ENCODE data around the gene FBRS. TPM values are rescaled to one million over a fixed set of nuclear protein-coding genes. Genes with fewer than 3 reads are reported as not detected.

FBRS gene
- total and polyA plus RNA-seq, 2 of the 13 experiments (the other 11 are each of a cell fraction or from before 2014, with no cell fraction given): 13.7 to 16.2 TPM

DNA sequence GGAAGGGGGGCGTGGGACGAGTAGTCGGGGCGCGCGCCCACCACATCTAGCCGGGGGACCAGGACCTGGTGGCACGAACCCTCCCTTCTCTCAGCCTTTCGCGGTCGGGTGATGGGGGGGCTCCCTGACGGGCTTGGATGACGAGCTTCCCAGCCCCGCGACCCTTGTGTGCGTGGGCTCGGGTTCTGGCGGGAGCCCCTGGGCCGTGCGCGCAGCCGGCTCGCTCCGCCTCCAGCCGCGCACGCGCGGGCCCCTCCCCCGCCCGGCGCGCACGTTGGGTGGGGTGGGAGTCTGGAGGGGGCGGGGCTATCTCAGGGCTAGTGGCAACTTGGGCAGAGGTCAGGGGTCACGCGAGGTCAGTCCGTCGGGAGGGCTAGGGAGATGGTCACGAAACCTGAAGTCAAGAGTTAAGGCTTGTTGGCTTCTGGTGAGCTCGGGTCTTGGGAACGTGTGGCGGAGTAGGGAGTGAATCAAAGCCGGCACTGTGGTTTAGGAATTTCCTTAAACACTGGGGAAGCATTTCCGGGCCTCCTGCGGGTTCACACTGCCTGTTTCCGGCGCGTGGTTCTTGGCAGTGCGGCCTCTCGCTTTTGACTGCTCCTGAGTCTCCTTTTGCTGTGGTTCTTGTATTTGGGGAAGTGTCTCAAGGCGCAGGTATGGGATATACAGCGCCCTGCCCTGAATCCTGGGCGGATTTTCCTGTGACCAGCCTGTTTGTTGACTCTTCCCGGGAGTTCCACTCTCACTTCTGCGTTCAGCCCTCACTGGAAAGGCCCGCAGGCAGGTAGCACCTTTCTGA lies 40.8 kb downstream of the FBRS start, which contains the start of gene SRCAP (continued):
- TF ChIP-seq, protein P1, sequence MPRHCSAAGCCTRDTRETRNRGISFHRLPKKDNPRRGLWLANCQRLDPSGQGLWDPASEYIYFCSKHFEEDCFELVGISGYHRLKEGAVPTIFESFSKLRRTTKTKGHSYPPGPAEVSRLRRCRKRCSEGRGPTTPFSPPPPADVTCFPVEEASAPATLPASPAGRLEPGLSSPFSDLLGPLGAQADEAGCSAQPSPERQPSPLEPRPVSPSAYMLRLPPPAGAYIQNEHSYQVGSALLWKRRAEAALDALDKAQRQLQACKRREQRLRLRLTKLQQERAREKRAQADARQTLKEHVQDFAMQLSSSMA (CRISPR knock-in tag; IDR thresholded peaks at IDR 0.05): no peak
- TF ChIP-seq, protein P2, sequence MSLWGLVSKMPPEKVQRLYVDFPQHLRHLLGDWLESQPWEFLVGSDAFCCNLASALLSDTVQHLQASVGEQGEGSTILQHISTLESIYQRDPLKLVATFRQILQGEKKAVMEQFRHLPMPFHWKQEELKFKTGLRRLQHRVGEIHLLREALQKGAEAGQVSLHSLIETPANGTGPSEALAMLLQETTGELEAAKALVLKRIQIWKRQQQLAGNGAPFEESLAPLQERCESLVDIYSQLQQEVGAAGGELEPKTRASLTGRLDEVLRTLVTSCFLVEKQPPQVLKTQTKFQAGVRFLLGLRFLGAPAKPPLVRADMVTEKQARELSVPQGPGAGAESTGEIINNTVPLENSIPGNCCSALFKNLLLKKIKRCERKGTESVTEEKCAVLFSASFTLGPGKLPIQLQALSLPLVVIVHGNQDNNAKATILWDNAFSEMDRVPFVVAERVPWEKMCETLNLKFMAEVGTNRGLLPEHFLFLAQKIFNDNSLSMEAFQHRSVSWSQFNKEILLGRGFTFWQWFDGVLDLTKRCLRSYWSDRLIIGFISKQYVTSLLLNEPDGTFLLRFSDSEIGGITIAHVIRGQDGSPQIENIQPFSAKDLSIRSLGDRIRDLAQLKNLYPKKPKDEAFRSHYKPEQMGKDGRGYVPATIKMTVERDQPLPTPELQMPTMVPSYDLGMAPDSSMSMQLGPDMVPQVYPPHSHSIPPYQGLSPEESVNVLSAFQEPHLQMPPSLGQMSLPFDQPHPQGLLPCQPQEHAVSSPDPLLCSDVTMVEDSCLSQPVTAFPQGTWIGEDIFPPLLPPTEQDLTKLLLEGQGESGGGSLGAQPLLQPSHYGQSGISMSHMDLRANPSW (CRISPR knock-in tag; IDR thresholded peaks at IDR 0.05; ENCODE audit: borderline replicate concordance): no peak; the same call in 1 of the 2 replicates
- TF ChIP-seq RBFOX2 (IDR thresholded peaks at IDR 0.05; ENCODE audit: low read depth, low read length): peak; percentile 75
- TF ChIP-seq POLR2AphosphoS5 (IDR thresholded peaks at IDR 0.05; ENCODE audit: low read depth, low read length): peak; percentile 77
- peak; percentile 88 for TF ChIP-seq KMT2B (CRISPR knock-in tag; IDR thresholded peaks at IDR 0.05)
- no peak for TF ChIP-seq CHCHD3 (CRISPR knock-in tag; IDR thresholded peaks at IDR 0.05)
- peak; percentile 98 for TF ChIP-seq NR2C2 (CRISPR knock-in tag; IDR thresholded peaks at IDR 0.05; ENCODE audit: borderline replicate concordance)
- peak; percentile 32; the same call in 1 of the 2 replicates for TF ChIP-seq CBFB (CRISPR knock-in tag; IDR thresholded peaks at IDR 0.05)
- 0 out of 4 replicates have a peak, but pooled peaks have one; percentile 10 to 41 for TF ChIP-seq EP300 (IDR thresholded peaks at IDR 0.05; ENCODE audit: low read depth in 2 of 2, low read length in 2 of 2)
- no peak; the same call in 1 of the 2 replicates for TF ChIP-seq EP300 (CRISPR knock-in tag; IDR thresholded peaks at IDR 0.05; ENCODE audit: borderline replicate concordance)
- TF ChIP-seq ISL2 (CRISPR knock-in tag; IDR thresholded peaks at IDR 0.05): peak; percentile 19
- no peak for TF ChIP-seq REPIN1 (CRISPR knock-in tag; IDR thresholded peaks at IDR 0.05; ENCODE audit: borderline replicate concordance, low read depth)
- 0 out of 2 replicates have a peak, but pooled peaks have one; percentile 3 for TF ChIP-seq CEBPG (CRISPR knock-in tag; IDR thresholded peaks at IDR 0.05)
- TF ChIP-seq ZFP36L2 (CRISPR knock-in tag; IDR thresholded peaks at IDR 0.05): no peak
- peak; percentile 16; the same call in 1 of the 2 replicates for TF ChIP-seq NR1H2 (CRISPR knock-in tag; IDR thresholded peaks at IDR 0.05; ENCODE audit: borderline replicate concordance, low read depth)
- TF ChIP-seq, protein P3, sequence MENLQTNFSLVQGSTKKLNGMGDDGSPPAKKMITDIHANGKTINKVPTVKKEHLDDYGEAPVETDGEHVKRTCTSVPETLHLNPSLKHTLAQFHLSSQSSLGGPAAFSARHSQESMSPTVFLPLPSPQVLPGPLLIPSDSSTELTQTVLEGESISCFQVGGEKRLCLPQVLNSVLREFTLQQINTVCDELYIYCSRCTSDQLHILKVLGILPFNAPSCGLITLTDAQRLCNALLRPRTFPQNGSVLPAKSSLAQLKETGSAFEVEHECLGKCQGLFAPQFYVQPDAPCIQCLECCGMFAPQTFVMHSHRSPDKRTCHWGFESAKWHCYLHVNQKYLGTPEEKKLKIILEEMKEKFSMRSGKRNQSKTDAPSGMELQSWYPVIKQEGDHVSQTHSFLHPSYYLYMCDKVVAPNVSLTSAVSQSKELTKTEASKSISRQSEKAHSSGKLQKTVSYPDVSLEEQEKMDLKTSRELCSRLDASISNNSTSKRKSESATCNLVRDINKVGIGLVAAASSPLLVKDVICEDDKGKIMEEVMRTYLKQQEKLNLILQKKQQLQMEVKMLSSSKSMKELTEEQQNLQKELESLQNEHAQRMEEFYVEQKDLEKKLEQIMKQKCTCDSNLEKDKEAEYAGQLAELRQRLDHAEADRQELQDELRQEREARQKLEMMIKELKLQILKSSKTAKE (CRISPR knock-in tag; IDR thresholded peaks at IDR 0.05; ENCODE audit: borderline replicate concordance): peak; percentile 40
- no peak for TF ChIP-seq PHF5A (CRISPR knock-in tag; IDR thresholded peaks at IDR 0.05; ENCODE audit: low read depth, unreplicated experiment)
- peak; percentile 46 for TF ChIP-seq HNRNPLL (IDR thresholded peaks at IDR 0.05; ENCODE audit: low read depth, low read length, poor library complexity, severe bottlenecking)
- TF ChIP-seq FOXK1 (CRISPR knock-in tag; IDR thresholded peaks at IDR 0.05; ENCODE audit: borderline replicate concordance, low read depth): peak; percentile 58; the same call in 1 of the 2 replicates
- TF ChIP-seq ZNF343 (CRISPR knock-in tag; IDR thresholded peaks at IDR 0.05): 0 out of 2 replicates have a peak, but pooled peaks have one; percentile 5
- TF ChIP-seq ZNF205 (CRISPR knock-in tag; IDR thresholded peaks at IDR 0.05): no peak
- TF ChIP-seq PCBP2 (optimal IDR thresholded peaks at IDR 0.05; ENCODE audit: low read depth, low read length, poor library complexity, severe bottlenecking): no peak
- TF ChIP-seq ZNF749 (CRISPR knock-in tag; IDR thresholded peaks at IDR 0.05; ENCODE audit: borderline replicate concordance): peak; percentile 42; the same call in 1 of the 2 replicates
- peak; percentile 62 for TF ChIP-seq ZFY (CRISPR knock-in tag; IDR thresholded peaks at IDR 0.05)
- 0 out of 2 replicates have a peak, but pooled peaks have one; percentile 5 for TF ChIP-seq EED (CRISPR knock-in tag; IDR thresholded peaks at IDR 0.05)
